ENCODE data around the gene PAX6. TPM values are rescaled to one million over a fixed set of nuclear protein-coding genes. Genes with fewer than 3 reads are reported as not detected.

The PAX6 gene
- total and polyA plus RNA-seq, 3 donors from 2014 or later: 3.1 to 8.3 (median 4.1) TPM

- H3K4me1 ChIP-seq: no peaks in the 10 kb centered on the region
- H3K27me3 ChIP-seq: no peaks in the 10 kb centered on the region
- H3K4me3 ChIP-seq: no peak overlapping the region
- intact Hi-C loops (cut with DNase I; ENCODE audit: low total_unique reads): no loop called here
- no peaks in the 10 kb centered on the region for H3K36me3 ChIP-seq (ENCODE audit: low read depth, missing control alignments)
- H3K27ac ChIP-seq: no peak overlapping the region
- 77 to 85% methylated on average over 1 of the region's 1 CpG for WGBS, 2 donors
- no peak for DNase-seq
- no peak for TF ChIP-seq CTCF (IDR thresholded peaks at IDR 0.05)
- TF ChIP-seq POLR2A (IDR thresholded peaks at IDR 0.05): no peak
- H3K9me3 ChIP-seq: no peaks in the 10 kb centered on the region
Measured at GRCh38 chr11:31740131-31740530, 71.0 kb downstream of the PAX6 start.

Data from testis (tissue), 3 donors.